NCI-H446 treated with DMSO at 0.1 percent for 48 hours (cell line): ENCODE results near the gene POLR1A.
"Not testable (repeated sequence)": the region's sequence is repeated elsewhere in the genome, so short reads cannot be mapped to it uniquely, and the experiment has no call there.

Source experiments
- DNase-seq: peaks from one replicate; lab custom pipeline; 2025; lab: John Stamatoyannopoulos, UW

Gene POLR1A

DNA sequence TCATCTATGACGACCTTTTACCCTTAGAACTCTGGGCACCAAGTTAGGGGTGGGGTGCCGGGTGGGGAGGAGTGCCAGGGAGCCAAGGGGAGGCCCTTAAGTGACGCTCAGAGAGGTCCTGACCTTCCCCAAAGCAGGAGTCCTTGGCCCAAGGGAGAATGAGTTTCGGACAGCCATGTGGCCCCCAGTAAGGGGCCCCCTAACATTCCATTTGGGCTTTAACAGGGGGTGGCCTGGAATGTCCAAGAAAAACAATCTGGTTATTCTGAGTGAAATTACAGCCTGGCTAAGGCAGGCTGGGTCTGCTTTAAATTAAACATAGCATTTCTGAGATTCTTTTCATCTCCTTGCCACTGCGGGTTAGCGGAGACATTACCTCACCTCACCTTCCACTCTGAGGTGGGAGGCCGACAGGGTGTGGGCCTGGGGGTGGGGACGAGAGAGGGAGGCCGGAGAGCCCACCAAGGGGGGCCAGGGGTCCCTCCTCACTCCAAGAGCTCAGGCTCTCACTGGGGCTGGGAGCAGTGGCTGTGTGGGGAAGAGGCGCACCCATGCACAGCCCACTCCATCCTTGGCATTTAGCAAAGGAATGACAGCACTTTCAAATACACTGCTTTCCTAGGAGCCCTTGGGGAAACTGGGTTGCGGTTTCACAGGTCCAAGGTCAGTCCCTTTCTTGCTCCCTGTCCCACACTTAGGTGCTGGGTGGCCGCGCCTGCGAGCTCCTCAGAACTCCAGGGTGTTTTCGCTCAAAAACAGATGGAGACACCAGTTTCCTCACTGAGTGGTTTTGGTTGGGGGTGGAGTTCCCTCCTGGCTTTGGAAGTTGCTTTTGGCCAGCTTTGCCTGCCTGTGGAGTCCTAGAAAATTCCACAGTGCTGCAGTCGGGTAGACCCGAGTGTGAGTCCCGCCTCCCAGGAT lies 107.4 kb downstream of the POLR1A start:
- DNase-seq, result no peak

DNA sequence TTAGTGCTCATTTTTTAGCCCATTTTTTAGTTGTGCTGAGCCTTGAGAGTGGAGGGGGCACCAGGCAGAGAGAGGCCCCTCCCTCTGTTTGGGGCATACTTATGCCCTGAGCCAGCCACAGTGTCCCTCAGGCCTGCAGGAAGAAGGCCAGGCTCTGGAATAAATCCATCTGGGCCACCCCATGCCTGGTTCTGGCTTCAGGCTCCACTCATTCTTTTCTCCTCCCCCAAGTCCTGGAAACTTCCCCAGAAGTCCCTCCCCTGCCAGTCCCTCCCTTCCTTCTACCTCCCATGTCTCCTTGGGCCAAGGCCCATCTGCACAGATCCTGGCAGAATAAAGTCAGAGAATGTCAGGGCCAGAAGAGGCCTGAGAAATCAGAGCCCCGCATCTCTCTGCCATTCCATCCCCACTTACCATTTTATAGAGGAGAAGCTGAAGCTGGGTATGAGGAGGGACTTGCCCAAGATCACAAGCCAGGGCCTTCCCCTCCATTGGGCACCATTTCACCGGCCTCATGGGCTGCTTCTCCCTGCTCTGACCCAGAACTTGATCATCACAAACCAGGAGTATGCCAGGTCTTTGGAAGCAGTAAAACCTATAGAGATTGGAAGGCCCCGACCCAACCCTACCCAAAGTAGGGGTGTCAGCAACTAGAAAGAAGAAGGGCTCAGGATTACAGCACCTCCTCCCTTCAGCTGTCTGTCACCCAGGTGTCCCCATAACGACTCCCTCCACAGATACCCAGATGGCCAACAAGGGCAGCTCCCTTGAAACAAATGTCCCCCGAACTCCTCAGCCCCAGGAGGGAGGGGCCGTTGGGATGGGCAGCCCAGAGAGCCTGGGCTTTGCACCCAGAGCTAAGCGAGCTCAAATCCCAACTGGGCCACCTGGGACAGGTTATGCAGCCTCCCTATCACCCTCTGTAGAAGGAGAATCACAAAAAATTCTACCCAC lies 108.4 kb downstream of the POLR1A start:
- peak; percentile 45 for DNase-seq

DNA sequence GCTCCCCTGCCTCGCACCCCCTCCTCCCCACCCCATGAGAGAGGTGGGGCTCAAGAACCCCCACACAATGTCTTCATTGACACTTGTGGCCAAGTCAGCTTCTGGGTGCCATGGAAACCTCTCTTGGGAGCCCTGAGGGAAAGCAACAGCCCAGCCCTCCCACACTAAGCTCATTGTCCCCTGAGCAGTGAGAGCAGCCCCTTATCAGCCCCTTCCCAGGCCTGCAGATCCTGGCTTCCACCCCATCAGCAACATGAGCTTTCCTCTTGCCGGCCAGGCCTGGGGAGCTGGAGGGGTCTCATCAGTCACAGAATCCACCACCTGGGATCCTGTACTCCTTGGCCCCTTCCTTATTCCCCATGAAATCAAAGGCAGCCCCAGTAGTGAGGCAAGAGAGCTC lies 109.1 kb downstream of the POLR1A start:
- DNase-seq, result no peak

DNA sequence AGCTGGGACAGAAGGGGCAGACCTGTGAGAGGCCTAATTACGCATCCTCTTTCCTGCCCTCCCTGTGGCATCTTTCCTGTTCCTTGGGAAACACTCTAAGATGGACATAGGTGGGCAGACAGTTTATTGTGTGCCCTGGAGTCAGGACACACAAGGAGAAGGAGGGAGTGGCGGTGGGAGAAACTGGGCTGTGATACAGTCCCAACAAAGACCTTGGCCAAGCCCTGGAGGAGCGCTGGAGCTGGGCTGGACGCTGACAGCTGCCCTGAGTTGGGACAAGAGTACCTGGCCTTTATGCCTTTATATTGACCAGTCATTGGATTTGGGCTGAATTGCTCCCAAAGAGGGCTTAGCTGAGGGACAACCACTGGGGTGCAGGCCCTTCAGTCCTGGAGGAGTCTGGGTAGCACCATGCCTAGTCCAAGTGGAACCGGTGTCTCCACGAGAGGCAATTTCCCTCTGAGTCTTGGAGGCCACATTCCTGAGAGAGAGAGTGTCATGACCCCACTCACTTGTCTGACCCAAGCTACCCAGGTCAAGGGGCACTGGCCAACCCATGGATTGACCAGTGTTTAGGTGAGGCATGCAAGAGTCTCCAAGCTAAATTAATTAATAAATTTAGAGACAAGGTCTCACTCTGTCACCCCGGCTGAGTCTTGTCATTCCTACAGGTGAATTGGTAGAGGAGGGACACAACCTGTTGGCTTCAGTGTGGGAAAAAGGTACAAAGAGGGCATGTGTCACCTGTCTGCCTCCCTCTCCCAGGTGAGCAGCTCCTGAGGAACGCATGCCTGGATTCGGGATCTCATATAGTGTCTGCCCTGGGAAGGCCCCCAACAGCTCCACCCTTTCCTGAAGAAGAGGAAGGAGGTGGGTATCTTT lies 109.8 kb downstream of the POLR1A start:
- DNase-seq, result no peak

DNA sequence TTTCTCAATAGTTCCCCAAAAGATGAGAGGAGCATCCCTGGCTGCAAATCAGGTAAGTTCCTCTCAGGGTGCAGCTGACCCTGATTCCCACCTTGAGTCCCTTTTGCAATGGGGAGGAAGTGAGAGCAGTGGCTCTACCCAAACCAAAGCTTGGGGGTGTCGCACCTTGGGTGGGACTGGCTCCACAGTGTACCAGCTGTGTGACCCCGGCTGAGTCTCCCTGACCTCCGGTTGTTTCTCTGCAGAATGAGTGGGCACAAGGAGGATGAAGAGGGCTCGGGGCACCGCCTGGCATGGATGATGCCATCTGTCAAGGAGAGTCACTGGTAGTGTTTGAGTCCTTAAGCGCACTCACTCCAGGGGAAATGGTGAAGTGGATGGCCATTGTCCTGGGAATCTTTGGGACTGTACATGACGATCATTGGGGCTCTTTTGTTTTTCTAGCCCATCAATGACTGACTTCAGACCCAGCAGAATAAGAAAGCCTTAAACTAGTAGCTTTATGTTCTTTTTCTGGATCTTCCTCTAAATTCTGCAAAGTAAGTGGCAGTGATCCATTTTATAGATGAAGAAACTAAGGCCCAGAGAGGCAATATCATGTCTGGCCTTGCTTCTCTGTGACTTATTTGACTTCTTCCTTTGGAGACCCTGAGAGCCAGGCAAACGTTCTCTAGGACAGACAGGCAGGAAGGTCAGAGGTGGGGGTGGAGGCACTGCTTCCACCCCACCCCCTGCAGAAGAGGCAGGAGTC lies 110.6 kb downstream of the POLR1A start:
- no peak for DNase-seq

DNA sequence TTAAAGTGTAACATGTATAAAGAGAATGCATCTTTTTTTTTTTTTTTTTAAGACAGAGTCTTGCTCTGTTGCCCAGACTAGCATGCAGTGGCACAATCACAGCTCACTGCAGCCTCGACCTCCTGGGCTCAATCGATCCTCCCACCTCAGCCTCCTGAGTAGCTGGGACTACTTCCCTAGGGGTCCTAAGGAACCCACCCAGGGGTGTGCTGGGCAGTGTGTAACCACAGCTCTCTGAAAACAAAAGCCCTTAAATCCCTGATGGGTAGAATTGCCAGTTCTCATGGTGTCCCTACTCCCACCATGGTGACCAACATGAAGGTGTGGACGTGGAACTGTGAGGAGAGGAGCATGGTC lies 111.3 kb downstream of the POLR1A start:
- DNase-seq, result no peak

DNA sequence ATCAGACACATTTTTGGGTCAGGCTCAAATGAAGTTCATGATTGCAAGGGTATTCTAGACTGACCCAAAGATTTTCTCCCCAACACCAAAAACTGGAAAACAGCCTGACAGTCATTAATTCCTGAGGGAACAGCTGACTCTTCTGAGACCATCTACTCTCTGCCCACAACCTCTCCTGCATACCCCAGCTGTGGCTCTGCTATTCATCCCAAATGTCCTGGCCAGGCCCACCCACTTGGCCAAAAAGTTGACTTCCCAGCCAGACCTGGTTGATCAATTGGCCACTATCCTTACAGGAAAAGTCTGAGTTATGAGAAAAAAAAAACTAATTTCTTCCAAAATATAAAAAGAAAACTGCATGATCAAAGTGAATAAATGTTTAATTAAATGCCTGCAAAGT lies 113.1 kb downstream of the POLR1A start:
- no peak for DNase-seq

DNA sequence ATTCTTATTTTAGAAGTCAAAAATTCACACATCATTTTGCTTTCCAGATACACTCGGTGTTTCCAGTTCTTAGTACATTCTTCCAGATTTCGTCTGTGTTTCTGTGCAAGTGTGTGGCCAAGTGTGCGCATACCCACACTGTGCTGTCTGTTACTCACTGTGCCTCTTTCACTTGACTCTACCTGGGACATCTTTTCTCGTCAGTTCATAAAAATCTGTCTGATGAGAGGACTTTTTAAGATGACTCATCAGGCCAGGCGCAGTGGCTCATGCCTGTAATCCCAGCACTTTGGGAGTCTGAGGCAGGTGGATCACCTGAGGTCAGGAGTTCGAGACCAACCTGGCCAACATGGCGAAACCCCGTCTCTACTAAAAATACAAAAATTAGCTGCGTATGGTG lies 113.6 kb downstream of the POLR1A start:
- not testable (repeated sequence) for DNase-seq

DNA sequence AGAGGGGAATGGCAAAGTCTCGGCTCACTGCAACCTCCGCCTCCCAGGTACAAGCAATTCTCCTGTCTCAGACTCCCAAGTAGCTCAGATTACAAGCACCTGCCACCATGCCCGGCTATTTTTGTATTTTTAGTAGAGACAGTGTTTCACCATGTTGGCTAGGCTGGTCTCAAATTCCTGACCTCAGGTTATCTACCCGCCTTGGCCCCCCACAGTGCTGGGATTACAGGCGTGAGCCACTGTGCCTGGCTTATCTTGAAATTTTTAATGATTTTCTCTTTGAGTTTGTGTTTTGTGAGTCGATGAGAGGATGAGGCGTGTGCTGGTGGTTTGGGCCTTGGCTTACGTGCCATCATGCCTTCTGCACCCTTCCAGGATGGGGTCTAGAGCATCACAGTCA lies 115.6 kb downstream of the POLR1A start:
- DNase-seq, result no peak

DNA sequence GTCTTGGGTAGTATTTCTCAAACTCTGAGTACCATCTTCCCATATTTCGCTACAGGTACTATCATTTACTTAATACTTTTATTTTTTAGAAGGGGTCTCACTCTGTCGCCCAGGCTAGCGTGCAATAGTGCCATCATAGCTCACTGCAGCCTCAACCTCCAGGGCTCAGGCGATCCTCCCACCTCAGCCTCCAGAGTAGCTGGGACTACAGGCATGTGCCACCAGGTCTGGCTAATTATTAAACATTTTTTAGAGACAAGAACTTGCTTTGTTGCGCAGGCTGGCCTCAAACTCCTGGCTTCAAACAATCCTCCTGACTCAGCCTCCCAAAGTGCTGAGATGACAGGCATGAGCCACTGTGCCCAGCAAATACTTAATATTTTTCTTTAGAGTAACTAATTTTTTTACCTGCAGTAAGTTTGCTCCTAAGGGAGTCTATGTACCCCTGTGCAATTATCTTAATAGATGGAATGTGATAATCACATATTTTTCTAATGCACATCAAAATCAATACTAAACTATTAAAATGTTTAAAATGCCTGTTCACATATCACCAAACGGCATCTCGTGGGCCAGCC lies 116.3 kb downstream of the POLR1A start:
- no peak for DNase-seq

DNA sequence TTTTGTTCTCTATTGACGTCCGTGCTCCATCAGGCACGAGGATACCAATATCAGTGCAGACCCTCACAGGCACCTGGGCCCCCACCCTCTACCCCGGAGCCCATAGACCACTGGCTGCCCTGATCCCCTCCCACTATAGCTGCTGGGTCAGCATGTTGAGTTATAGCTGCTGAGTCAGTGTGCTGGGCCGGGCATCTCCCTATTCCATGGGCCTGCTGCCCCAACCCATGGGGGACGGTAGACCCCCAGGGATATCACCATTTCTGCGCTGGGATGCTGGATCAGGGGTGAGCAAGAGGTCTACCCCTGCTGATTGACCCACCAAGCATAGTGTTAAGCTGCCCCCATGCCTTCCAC lies 116.8 kb downstream of the POLR1A start:
- DNase-seq, result no peak

DNA sequence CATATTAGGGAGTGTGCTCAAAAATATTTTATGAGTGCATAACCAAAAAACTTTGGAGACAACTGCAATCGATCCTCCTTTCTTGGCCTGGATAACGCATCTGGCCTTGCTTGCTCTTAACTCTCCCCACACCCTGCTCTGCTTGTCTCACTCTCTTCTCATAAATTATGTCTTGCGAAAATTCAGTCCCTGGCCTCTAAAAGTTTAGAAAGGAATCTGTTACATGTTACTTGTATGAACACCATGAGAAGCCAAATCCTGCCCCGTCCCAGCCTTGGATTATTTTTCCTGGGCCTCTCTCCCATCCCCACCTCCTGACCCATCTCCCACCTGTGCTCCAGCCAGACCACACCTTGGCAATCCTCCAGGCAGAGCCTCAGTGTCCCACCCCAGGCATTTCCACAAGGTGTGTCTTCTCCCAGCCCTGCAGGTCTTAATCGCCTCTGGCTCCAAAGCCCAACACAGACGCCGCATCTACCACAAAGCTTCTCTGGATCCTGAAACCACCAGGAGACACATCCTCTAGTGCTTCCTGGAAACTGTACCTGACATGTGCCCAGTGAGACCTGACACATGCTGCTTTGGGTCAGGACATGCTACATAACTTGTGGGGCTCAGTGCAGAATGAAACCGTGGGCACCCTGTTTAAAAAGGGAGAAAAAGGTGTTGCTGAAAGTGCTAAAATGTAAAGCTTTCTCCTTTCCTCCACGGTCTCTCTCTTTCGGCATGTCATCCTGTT lies 117.3 kb downstream of the POLR1A start:
- DNase-seq, result no peak

DNA sequence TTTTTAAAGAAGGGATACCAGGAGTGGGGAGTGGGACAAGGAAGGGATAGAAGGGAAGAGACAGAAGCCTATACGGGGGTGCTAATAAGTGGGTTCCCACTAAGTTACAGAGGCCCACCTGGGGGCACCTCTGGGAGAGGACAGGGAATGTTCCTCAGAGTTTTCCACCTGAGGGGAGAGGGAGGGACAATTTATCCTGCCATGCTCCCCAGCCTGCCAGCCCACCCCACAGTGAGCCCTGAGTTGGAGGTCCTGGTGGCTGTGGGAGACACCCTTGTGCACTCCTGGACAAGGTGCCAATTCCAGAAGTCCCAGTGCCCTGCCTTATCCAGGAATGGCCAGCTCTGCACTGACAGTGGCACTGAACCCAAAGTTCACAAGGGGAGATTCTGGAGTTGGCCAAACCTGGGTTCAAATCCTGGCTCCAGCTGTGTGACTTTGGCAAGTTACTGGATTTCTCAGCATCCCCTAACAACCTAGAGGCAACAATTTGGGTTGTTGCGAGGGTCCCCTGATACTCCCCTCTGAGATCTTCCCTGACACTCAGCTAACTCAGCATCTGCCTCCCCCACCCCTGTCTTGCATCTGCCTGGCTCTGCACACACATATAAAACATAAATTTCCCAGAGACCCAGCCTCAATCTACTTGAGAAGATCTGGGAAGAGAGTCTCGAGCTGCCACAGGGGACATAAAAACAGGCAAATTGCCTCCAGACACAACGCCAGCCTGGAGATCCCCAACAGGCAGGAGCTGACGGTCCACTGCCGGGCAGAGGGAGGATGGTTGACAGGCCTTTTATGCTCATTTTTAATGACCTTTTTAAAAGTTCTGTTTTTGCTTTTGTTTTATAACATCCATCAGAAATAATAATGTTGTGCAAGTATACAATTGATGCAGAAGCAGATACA lies 118.2 kb downstream of the POLR1A start:
- no peak for DNase-seq

DNA sequence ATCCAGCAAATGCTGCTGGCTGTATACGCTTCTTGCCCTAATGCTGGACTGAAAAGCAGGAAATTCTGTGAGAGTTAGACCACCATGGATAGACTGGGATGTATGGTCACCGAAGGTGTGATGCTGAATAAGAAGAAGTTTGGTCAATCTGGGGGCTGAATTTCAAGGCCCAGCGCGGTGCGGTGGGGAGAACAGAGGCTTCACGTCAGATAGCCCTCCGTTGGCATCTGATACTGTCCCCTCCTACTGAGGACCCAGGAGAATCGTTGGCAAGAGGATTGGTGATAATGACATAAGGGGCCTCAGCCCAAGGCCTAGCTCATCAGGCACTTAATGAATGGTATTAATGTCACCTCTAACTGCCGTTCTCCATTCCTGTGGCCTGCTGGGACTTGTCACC lies 119.6 kb downstream of the POLR1A start:
- no peak for DNase-seq

DNA sequence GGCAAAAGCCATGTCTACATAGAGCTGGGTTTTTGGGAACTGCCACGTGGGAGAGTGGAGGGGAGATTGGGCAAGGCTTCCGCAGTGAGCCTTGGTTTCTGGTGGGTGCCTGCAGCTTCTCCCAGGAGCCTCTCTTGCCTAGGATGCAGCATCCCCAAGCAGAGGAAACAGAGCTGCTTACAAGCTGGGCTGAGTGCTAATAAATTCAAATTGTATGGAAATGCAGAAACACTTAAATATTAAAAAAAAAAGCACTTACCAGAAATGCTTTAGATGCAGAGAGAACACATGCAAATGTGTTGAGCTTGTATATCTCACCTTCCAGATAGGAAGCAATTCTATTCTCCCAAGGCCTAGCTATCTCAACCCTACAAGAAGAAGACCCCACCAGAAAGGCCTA lies 120.9 kb downstream of the POLR1A start:
- DNase-seq, result no peak

DNA sequence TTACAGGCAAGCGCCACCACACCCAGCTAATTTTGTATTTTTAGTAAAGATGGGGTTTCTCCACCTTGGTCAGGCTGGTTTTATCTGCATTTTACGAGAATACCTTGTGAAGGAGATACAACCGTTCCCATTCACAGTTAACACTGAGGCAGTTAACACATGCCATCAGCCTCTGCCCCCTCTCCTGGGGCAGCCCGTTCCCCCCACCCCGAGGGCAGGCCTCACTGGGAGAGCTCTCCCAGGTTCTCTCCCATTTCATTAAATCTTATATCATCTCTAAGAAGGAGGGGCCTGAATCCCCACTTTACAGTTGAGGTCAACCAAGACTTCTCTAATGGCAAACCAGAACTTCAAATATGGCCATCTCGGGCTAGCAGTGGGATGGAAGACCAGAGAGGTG lies 121.9 kb downstream of the POLR1A start:
- no peak for DNase-seq

DNA sequence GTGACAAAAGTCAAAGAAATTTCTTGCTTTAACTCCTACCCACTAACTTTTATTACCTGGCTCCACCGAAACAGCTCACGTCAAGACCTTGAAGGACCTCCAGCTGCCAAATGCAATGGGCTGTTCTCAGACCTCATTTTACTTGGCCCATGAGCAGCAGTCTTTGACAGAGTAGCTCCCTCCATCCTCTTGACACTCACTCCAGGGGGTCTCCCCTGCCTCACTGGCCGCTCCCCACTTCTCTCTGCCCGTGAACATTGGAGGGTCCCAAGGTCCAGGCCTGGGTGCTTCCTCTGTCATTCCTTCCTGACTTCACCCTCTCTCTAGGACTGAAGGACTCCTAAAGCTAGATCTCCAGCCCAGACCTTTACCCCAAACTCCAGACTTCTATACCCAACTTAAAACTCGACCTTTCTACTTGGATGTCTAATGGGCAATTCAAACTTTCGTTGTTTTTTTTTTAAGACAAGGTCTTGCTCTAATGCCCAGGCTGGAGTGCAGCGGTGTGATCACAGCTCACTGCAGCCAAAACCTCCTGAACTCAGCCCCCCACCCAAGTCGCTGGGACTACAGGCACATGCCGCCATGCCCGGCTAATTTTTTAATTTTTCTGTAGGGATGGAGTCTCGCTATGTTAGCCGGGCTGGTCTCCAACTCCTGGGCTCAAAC lies 124.0 kb downstream of the POLR1A start:
- DNase-seq, result no peak

DNA sequence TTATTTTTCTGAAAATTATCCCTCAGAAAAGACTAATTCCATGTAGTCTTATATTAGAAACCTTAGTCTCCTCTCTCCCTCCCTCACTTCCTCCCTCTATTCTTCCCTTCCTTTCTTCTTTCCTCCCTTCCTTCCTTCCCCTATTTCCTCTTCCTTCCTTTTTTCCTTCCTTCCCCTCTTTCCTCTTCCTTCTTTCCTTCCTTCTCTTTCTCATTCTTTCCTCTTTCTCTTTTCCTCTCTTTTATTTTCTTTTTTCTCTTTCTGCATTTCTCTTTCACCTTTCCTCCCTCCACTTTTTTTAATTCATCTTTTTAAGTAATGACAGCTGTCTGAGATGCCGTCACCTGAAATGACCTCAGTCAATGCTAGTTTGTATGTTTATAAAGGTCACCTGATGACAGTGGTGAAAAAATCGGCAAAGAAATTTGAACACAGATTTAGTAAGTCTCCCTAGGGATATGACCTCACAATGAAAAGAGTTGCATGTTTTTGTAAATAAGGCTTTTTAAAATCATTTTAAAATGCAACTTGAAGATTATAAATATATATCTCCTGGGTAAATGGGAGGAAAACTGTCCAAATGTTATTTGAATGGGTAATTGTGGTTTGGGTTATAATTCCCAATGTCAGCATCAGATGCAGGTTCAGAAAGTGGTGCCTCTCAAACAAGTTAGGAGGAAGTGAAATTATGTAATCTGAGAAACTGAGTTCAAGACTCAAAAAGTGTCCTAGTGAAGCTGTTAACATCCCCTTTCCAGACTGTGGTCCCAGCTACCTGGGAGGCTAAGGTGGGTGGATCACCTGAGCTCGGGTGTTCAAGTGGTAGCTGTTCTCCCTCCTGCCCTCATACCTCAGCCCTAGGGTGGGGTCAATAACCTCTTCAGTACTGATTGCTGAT lies 126.6 kb downstream of the POLR1A start:
- no peak for DNase-seq
